RWPE2 (cell line): ENCODE measurements around the gene ZNF319.
"Not testable (repeated sequence)": the region's sequence is repeated elsewhere in the genome, so short reads cannot be mapped to it uniquely, and the experiment has no call there.

Source experiments
- ATAC-seq: fragments of 200-7000 bp; cut with Tn5 transposase; 3 replicates; pipeline ENCODE4 v1.9.1; 2021; ENCODE audit warnings: low read depth
- DNase-seq: peaks from one replicate; pipeline ENCODE4 v3.0.0-alpha.2; 2020; ENCODE audit warnings: low spot score
- H3K27ac ChIP-seq: fragments of 450-650 bp; 2 replicates; pipeline ENCODE4 v1.5.1; 2017; ENCODE audit warnings: mild to moderate bottlenecking; ENCODE audit not compliant: poor library complexity, severe bottlenecking
- H3K27me3 ChIP-seq: fragments of 250-450 bp; sonication (Bioruptor Pico); 2 replicates; pipeline ENCODE4 v1.5.1; 2021; ENCODE audit warnings: mild to moderate bottlenecking, moderate library complexity; ENCODE audit not compliant: insufficient read depth, poor library complexity, severe bottlenecking
- H3K36me3 ChIP-seq: fragments of 250-450 bp; sonication (Bioruptor Pico); 2 replicates; pipeline ENCODE4 v1.5.1; 2020; ENCODE audit warnings: low read depth, mild to moderate bottlenecking, moderate library complexity
- H3K4me1 ChIP-seq: fragments of 250-450 bp; sonication (Bioruptor Pico); 2 replicates; pipeline ENCODE4 v1.5.1; 2021; ENCODE audit warnings: mild to moderate bottlenecking, moderate library complexity; ENCODE audit not compliant: insufficient read depth, poor library complexity, severe bottlenecking
- H3K4me3 ChIP-seq: fragments of 250-450 bp; sonication (Bioruptor Pico); 2 replicates; pipeline ENCODE4 v1.5.1; 2021; ENCODE audit warnings: mild to moderate bottlenecking, moderate library complexity; ENCODE audit not compliant: severe bottlenecking
- H3K9me3 ChIP-seq: fragments of 250-450 bp; sonication (Bioruptor Pico); 2 replicates; pipeline ENCODE4 v1.5.1; 2021; ENCODE audit warnings: mild to moderate bottlenecking, moderate library complexity; ENCODE audit not compliant: severe bottlenecking
- CTCF ChIP-seq: fragments of 450-650 bp; IDR thresholded peaks from one replicate; pipeline ENCODE4 v1.5.1; 2017; ENCODE audit warnings: mild to moderate bottlenecking, moderate library complexity; ENCODE audit not compliant: poor library complexity, severe bottlenecking

Gene ZNF319

DNA sequence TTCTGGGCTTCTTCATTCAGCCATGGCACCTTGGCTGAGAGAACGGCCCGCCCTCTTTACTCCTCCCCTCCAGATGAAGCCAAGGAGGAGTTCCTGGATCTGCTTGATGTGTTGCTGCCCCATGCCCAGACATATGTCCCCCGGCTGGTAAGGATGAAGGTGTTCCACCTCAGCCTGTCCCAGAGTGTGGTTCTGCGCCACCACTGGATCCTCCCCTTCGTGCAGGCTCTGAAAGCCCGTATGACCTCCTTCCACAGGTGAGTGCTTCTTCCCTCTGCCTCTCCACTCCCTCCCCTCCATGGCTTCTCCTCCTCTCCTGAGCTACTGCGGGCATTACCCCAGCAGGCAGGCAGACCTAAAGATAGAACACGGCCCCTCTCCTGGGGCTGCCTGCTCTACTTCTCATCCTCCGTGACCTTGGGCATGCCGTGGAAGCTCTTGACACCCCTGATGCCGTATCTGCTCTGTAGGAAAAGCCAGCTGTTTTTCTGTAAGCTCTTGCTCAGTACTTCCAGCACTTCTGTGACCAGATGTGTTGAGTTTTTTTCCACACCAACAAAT is 9.5 kb upstream of the ZNF319 start:
- no peaks in the 10 kb centered on the region for H3K27me3 ChIP-seq
- peaks cover 2% of the 10 kb centered on the region for H3K4me1 ChIP-seq
- no peak for TF ChIP-seq CTCF

DNA sequence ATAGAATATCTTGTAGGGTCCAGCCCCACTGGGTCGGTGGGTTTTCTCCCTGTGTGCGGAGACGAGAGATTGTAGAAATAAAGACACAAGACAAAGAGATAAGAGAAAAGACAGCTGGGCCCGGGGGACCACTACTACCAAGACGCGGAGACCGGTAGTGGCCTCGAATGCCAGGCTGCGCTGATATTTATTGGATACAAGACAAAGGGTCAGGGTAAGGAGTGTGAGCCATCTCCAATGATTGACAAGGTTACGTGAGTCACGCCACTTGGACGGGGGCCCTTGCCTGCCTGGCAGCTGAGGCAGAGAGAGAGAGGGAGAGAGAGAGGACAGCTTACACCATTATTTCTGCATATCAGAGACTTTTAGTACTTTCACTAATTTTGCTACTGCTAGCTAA is 4.3 kb upstream of the ZNF319 start:
- not testable (repeated sequence) for H3K9me3 ChIP-seq, H3K27me3 ChIP-seq, ATAC-seq, H3K27ac ChIP-seq, DNase-seq, H3K4me3 ChIP-seq, H3K4me1 ChIP-seq
- peaks cover 53% of the 10 kb centered on the region for H3K36me3 ChIP-seq

More for the DNA sequence above, 9.5 kb upstream of the ZNF319 start:
- no peak overlapping the region for H3K4me3 ChIP-seq
- H3K27ac ChIP-seq: no peak overlapping the region
- no peaks in the 10 kb centered on the region for H3K9me3 ChIP-seq
- ATAC-seq (no peak), DNase-seq (no peak)
- peaks cover 71% of the 10 kb centered on the region for H3K36me3 ChIP-seq

DNA sequence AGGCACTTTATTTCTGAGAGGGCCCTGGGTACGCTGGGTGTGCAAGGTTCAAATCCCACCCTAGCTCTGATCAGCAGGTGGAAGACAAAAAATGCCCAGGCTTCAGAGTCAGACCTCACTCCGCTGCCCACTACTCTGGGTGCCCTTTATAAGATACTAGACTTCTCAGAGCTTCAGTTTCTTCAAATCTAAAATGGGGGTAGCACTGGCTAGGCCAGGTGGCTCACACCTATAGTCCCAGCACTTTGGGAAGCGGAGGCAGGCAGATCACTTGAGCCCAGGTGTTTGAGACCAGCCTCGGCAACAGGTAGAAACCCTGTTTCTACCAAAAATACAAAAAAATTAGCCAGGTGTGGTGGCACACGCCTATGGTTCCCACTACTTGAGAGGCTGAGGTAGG is 2.5 kb upstream of the ZNF319 start:
- Histone ChIP-seq H3K4me1 (peaks cover 24% of the 10 kb centered on the region), H3K36me3 (peaks cover 46% of the 10 kb centered on the region), H3K9me3 (no peaks in the 10 kb centered on the region), H3K27ac (no peak overlapping the region), H3K27me3 (no peaks in the 10 kb centered on the region), H3K4me3 (no peak overlapping the region)
- TF ChIP-seq CTCF: no peak
- no peak for ATAC-seq
- DNase-seq: no peak

GRCh38 chr16:58002416-58002800 is 1.9 kb upstream of the ZNF319 start:
- peaks cover 42% of the 10 kb centered on the region for H3K36me3 ChIP-seq
- H3K27ac ChIP-seq: no peak overlapping the region
- no peak for DNase-seq
- no peaks in the 10 kb centered on the region for H3K27me3 ChIP-seq
- no peak overlapping the region for H3K4me3 ChIP-seq
- no peak for ATAC-seq
- H3K9me3 ChIP-seq: no peaks in the 10 kb centered on the region
- peaks cover 24% of the 10 kb centered on the region for H3K4me1 ChIP-seq
- no peak for TF ChIP-seq CTCF

DNA sequence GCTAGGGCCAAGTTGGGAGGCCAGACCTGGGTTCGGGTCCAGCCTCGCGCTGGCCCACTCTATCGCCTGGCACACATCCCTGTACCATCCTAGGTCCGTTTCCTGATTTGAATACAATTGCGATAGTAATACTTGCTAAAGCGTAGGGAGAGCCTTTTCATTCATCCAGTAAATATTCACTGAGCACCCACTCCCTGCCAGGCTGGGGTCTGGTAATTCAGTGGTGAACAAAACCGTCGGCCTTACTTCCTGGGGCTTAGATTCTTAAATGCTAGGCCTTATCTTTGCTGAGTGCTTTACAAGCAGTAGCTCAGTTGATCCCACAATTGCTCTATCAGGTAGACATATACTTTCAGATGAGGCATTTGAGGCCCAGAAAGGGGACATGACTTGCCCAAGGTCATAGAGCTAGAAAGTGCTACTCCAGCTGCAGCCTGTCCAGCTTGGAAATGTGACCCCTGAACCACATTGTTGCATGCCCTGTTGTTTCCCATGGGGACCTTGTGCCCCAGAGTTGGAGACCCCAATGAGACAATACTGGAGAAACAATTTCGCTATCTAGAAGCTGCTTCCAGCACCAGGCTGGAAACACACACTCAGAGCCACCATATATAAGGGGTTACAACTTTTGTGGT is 1.4 kb upstream of the ZNF319 start:
- DNase-seq (no peak), ATAC-seq (no peak)
- Histone ChIP-seq H3K36me3 (peaks cover 37% of the 10 kb centered on the region), H3K4me3 (peak overlapping the region; percentile 86), H3K27me3 (no peaks in the 10 kb centered on the region), H3K9me3 (no peaks in the 10 kb centered on the region), H3K27ac (peak overlapping the region; percentile 80), H3K4me1 (peaks cover 24% of the 10 kb centered on the region)
- no peak for TF ChIP-seq CTCF
